ENCODE measurements around the gene COQ7. TPM values are rescaled to one million over a fixed set of nuclear protein-coding genes. Genes with fewer than 3 reads are reported as not detected.

Gene COQ7
- total RNA-seq, 2 experiments from 2014 or later = 13.3 to 16.3 TPM

- no peaks in the 10 kb centered on the region for H3K36me3 Mint-ChIP-seq
- H3K27ac Mint-ChIP-seq = no peak overlapping the region
- H3K27me3 Mint-ChIP-seq = peaks cover 4% of the 10 kb centered on the region
- ATAC-seq (ENCODE audit: low read depth) (no peak), DNase-seq (no peak)
- peaks cover 16% of the 10 kb centered on the region for H3K4me1 Mint-ChIP-seq
- H3K9me3 Mint-ChIP-seq = peaks cover 3% of the 10 kb centered on the region
- POLR2A ChIA-PET = no interaction called here
- no peak overlapping the region for H3K4me3 Mint-ChIP-seq
Observed at GRCh38 chr16:19128454-19129200, 61.2 kb downstream of the COQ7 start.

Other genes with a start within 250 kb of the COQ7 start
- gene SMG1, start 141.2 kb upstream of the COQ7 start, total RNA-seq = 100 to 1,000 TPM; 130 to 132 TPM
- gene TMC7, start 83.7 kb upstream of the COQ7 start, total RNA-seq = not detected
- 1 to 10 TPM; 1.0 to 1.4 TPM for gene ITPRIPL2, start 46.4 kb downstream of the COQ7 start, total RNA-seq
- gene SYT17, start 100.6 kb downstream of the COQ7 start, total RNA-seq = not detected
- not detected for gene CLEC19A, start 218.1 kb downstream of the COQ7 start, total RNA-seq

Data from activated naive CD8-positive, alpha-beta T cell treated with anti-CD3 and anti-CD28 coated beads, Interleukin-2, amount 10 ng/mL, durations not matched to agents 7 days and 5 days (primary cell).